22Rv1 (cell line): ENCODE measurements around the gene PEAK1.
"Not testable (repeated sequence)": the region's sequence is repeated elsewhere in the genome, so short reads cannot be mapped to it uniquely, and the experiment has no call there.

Source experiments
- ZFX ChIP-seq: fragments of 450-650 bp; IDR thresholded peaks from 2 replicates; pipeline ENCODE4 v1.6.1; 2017; ENCODE audit warnings: antibody characterized with exemption, borderline replicate concordance
- TF ChIP-seq, protein P1 (sequence below): fragments of 450-650 bp; IDR thresholded peaks from 2 replicates; pipeline ENCODE4 v1.5.1; 2017; ENCODE audit warnings: mild to moderate bottlenecking

DNA sequence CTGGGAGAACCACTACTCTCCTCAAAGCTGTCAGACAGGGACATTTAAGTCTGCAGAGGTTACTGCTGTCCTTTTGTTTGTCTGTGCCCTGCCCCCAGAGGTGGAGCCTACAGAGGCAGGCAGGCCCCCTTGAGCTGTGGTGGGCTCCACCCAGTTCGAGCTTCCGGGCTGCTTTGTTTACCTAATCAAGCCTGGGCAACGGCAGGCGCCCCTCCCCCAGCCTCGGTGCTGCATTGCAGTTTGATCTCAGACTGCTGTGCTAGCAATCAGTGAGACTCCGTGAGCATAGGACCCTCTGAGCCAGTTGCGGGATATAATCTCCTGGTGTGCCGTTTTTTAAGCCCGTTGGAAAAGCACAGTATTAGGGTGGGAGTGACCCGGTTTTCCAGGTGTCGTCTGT lies 263.9 kb downstream of the PEAK1 start:
- TF ChIP-seq, protein P1, sequence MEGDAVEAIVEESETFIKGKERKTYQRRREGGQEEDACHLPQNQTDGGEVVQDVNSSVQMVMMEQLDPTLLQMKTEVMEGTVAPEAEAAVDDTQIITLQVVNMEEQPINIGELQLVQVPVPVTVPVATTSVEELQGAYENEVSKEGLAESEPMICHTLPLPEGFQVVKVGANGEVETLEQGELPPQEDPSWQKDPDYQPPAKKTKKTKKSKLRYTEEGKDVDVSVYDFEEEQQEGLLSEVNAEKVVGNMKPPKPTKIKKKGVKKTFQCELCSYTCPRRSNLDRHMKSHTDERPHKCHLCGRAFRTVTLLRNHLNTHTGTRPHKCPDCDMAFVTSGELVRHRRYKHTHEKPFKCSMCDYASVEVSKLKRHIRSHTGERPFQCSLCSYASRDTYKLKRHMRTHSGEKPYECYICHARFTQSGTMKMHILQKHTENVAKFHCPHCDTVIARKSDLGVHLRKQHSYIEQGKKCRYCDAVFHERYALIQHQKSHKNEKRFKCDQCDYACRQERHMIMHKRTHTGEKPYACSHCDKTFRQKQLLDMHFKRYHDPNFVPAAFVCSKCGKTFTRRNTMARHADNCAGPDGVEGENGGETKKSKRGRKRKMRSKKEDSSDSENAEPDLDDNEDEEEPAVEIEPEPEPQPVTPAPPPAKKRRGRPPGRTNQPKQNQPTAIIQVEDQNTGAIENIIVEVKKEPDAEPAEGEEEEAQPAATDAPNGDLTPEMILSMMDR: not testable (repeated sequence)
- TF ChIP-seq ZFX: not testable (repeated sequence)
